Osteoblast (primary cell): ENCODE results near the gene PROM2. TPM values are rescaled to one million over a fixed set of nuclear protein-coding genes. Genes with fewer than 3 reads are reported as not detected.
A peak's percentile ranks its signal among the peaks of the same experiment; 100 is the strongest.

Source experiments
- DNase-seq: peaks from one replicate; pipeline ENCODE4 v3.0.0; 2011; ENCODE audit warnings: low spot score, mixed read lengths; ENCODE audit not compliant: insufficient read length; ENCODE audit errors: missing footprints
- H2AFZ ChIP-seq: 2 replicates; pipeline ENCODE4 v1.6.0; 2011; ENCODE audit warnings: mild to moderate bottlenecking, low read length
- H3K27ac ChIP-seq: 2 replicates; pipeline ENCODE4 v1.5.1; 2011; ENCODE audit warnings: mild to moderate bottlenecking, low read depth, low read length, moderate library complexity
- H3K27me3 ChIP-seq: 2 replicates; pipeline ENCODE4 v1.6.0; 2012; ENCODE audit warnings: mild to moderate bottlenecking, control low read depth, inconsistent platforms, low read length, moderate library complexity; ENCODE audit not compliant: insufficient read depth
- H3K36me3 ChIP-seq: 2 replicates; pipeline ENCODE4 v1.5.1; 2011; ENCODE audit warnings: mild to moderate bottlenecking, low read length, control low read depth, moderate library complexity; ENCODE audit not compliant: insufficient read depth
- H3K4me1 ChIP-seq: 2 replicates; pipeline ENCODE4 v1.5.1; 2011; ENCODE audit warnings: mild to moderate bottlenecking, low read length, control low read depth, moderate library complexity; ENCODE audit not compliant: insufficient read depth
- H3K4me2 ChIP-seq: 2 replicates; pipeline ENCODE4 v1.6.0; 2011; ENCODE audit warnings: mild to moderate bottlenecking, low read length; ENCODE audit not compliant: insufficient read depth
- H3K4me3 ChIP-seq: fragments of 200-600 bp; sonication (generic); 3 replicates; pipeline ENCODE4 v1.5.1; 2012; ENCODE audit warnings: mild to moderate bottlenecking, low read length, inconsistent platforms; ENCODE audit not compliant: insufficient read depth
- H3K79me2 ChIP-seq: 2 replicates; pipeline ENCODE4 v1.6.0; 2012; ENCODE audit warnings: mild to moderate bottlenecking, low read length, control low read depth, inconsistent platforms; ENCODE audit not compliant: insufficient read depth
- H3K9me3 ChIP-seq: 2 replicates; pipeline ENCODE4 v1.5.1; 2011; ENCODE audit warnings: low read depth, low read length, control low read depth
- H4K20me1 ChIP-seq: 2 replicates; pipeline ENCODE4 v1.6.0; 2012; ENCODE audit warnings: mild to moderate bottlenecking, low read length, control low read depth; ENCODE audit not compliant: insufficient read depth
- total RNA-seq: library from RNA; depleted of rRNA; stranded (reverse); fragments of >200 nt; gene quantifications from 2 replicates; pipeline ENCODE4 v1.2.3, GENCODE V29; 2012
- TF ChIP-seq, protein P1 (sequence below): IDR thresholded peaks from 2 replicates; pipeline ENCODE4 v1.5.1; 2011; ENCODE audit warnings: mild to moderate bottlenecking, low read depth, low read length, moderate library complexity; ENCODE audit errors: extremely low read depth

The PROM2 gene
- total RNA-seq, 1 donor, result 0.36 TPM

DNA sequence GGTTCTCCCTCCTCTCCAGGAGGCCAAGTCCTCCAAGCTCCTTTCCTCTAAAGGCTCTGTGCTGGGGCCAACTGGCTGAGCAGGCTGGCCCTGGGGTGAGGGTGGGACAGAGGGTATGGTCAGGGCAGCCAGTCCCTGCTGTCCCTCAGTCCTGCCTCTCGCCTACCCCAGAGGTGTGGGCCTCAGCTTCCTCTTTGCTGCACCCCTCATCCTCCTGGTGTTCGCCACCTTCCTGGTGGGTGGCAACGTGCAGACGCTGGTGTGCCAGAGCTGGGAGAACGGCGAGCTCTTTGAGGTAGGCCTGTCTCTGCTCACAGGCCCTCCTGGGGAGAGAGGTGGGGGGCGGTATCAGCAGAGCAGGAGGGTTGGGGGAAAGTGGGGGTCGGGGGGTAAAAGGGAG, 6.8 kb downstream of the PROM2 start:
- Histone ChIP-seq H3K27me3 (no peaks in the 10 kb centered on the region), H3K4me2 (no peak overlapping the region), H3K27ac (no peak overlapping the region), H4K20me1 (no peaks in the 10 kb centered on the region), H2AFZ (no peak overlapping the region), H3K9me3 (no peaks in the 10 kb centered on the region), H3K79me2 (no peaks in the 10 kb centered on the region), H3K36me3 (no peaks in the 10 kb centered on the region), H3K4me1 (peaks cover 5% of the 10 kb centered on the region), H3K4me3 (no peak overlapping the region)
- TF ChIP-seq, protein P1, sequence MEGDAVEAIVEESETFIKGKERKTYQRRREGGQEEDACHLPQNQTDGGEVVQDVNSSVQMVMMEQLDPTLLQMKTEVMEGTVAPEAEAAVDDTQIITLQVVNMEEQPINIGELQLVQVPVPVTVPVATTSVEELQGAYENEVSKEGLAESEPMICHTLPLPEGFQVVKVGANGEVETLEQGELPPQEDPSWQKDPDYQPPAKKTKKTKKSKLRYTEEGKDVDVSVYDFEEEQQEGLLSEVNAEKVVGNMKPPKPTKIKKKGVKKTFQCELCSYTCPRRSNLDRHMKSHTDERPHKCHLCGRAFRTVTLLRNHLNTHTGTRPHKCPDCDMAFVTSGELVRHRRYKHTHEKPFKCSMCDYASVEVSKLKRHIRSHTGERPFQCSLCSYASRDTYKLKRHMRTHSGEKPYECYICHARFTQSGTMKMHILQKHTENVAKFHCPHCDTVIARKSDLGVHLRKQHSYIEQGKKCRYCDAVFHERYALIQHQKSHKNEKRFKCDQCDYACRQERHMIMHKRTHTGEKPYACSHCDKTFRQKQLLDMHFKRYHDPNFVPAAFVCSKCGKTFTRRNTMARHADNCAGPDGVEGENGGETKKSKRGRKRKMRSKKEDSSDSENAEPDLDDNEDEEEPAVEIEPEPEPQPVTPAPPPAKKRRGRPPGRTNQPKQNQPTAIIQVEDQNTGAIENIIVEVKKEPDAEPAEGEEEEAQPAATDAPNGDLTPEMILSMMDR, result no peak
- DNase-seq, result peak; percentile 11

DNA sequence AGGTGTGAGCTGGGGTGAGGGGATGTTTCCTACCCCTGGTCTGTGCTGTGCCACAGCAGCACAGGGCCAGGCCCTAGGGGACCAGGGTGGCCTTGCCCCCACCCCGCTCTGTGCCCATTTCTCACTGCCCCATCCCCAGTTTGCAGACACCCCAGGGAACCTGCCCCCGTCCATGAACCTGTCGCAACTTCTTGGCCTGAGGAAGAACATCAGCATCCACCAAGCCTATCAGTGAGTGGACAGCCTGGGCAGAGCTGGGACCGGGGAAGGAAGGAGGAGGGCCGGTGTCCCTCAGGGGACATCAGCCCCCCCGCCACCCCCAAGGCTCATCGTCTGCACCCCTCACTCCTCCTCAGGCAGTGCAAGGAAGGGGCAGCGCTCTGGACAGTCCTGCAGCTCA, 7.5 kb downstream of the PROM2 start:
- TF ChIP-seq, protein P1, result no peak

DNA sequence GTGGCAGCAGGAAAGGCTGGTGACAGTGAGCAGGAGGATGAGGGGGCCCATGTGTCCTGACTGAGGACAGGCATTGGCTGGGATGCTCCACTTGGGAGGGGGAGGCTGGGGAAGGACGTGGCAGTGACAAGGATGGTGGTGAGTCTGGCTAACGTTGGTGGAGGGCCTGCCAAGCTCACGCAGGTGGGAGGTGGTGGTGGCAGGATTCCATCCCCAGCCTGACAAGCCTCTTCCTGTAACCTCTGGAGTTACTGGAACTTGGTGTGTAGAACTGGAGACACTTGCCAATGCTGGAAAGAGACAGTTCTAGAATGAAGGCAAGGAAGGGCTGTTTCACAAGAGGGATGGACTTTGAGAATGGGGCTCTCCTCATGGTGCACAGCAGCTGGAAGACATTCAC, 8.2 kb downstream of the PROM2 start:
- Histone ChIP-seq H3K79me2 (no peaks in the 10 kb centered on the region), H3K9me3 (no peaks in the 10 kb centered on the region), H3K4me1 (peaks cover 5% of the 10 kb centered on the region), H2AFZ (no peak overlapping the region), H3K27ac (no peak overlapping the region), H3K4me3 (no peak overlapping the region), H3K4me2 (no peak overlapping the region), H3K36me3 (no peaks in the 10 kb centered on the region), H3K27me3 (no peaks in the 10 kb centered on the region), H4K20me1 (no peaks in the 10 kb centered on the region)
- peak; percentile 72 for DNase-seq
- TF ChIP-seq, protein P1, result no peak

More for the DNA sequence above, 7.5 kb downstream of the PROM2 start:
- H3K27me3 ChIP-seq, result no peaks in the 10 kb centered on the region
- peak; percentile 56 for DNase-seq
- no peak overlapping the region for H3K27ac ChIP-seq
- no peak overlapping the region for H2AFZ ChIP-seq
- H3K4me2 ChIP-seq, result no peak overlapping the region
- no peaks in the 10 kb centered on the region for H4K20me1 ChIP-seq
- H3K79me2 ChIP-seq, result no peaks in the 10 kb centered on the region
- H3K4me3 ChIP-seq, result no peak overlapping the region
- H3K9me3 ChIP-seq, result no peaks in the 10 kb centered on the region
- H3K4me1 ChIP-seq, result peaks cover 5% of the 10 kb centered on the region
- H3K36me3 ChIP-seq, result no peaks in the 10 kb centered on the region

DNA sequence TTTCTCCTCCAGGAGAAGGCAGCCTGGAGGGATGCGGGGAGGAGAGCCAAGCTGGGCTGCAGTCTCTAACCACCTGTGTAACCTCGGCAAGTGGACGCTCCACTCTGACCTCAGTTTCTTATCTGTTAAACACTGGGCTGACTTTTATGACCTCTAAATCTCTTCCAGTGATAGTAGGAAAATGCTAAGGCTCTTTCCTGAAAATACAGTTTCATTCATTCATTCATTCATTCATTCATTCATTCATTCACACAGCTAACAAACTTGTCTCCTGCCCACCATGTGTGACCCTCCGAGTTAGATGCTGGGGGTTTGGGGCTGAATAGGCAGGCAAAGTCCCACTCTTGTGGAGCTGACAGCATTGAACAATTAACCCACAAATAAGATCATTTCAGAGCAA, 9.3 kb downstream of the PROM2 start:
- H3K27me3 ChIP-seq, result no peaks in the 10 kb centered on the region

More for the DNA sequence above, 9.3 kb downstream of the PROM2 start:
- H3K79me2 ChIP-seq, result no peaks in the 10 kb centered on the region
- no peak overlapping the region for H3K4me3 ChIP-seq
- no peak overlapping the region for H2AFZ ChIP-seq
- no peaks in the 10 kb centered on the region for H3K9me3 ChIP-seq
- TF ChIP-seq, protein P1, result no peak
- no peaks in the 10 kb centered on the region for H3K36me3 ChIP-seq
- no peak overlapping the region for H3K4me2 ChIP-seq
- no peak overlapping the region for H3K27ac ChIP-seq
- DNase-seq, result peak; percentile 73
- H3K4me1 ChIP-seq, result no peaks in the 10 kb centered on the region
- H4K20me1 ChIP-seq, result no peaks in the 10 kb centered on the region
